Measurements from ENCODE around the gene MAF.

MAF gene

DNA sequence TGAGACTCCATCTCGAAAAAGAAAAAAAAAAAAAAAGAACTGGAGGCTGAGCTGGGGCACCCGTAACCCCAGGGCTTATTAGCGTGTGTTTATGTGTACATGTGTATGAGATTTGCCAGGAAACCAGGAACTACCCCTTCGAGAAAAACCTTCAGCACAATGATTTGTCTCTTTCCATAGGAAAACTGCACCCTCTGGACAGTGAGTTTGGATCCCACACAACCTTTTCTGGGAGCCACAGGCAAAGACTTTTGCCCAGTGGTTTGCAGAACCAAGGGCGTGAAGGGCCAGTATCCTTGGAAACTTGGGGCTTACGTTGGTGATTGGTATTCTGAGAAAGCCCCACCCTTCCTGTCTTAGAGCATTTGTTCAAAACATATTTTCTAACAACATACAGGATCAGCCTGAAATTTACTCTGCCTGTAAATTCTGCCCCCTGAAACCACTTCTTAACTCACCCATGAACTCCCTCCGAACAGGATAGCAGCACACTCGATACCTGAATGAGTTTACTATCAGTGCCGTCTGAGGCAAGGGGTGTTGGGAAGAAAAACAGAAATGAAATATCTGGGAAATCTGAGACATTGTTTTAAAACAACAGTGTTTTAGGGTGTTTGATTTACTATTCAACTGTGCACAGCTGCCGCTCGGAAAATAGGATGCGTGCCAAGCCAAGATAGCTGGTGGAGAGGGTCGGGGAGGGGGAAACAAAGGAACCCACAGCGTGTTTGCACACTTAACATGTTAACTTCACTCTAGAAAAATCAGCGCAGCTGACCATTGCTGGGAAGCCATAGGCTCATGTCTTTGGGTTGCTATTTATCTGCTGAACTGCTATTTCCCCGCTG, 40.2 kb upstream of the MAF start:
- Histone ChIP-seq H3K27ac (no peak overlapping the region), H3K4me3 (peak overlapping the region; percentile 38)
- DNase-seq (ENCODE audit: low spot score) = no peak
- TF ChIP-seq, protein P1, sequence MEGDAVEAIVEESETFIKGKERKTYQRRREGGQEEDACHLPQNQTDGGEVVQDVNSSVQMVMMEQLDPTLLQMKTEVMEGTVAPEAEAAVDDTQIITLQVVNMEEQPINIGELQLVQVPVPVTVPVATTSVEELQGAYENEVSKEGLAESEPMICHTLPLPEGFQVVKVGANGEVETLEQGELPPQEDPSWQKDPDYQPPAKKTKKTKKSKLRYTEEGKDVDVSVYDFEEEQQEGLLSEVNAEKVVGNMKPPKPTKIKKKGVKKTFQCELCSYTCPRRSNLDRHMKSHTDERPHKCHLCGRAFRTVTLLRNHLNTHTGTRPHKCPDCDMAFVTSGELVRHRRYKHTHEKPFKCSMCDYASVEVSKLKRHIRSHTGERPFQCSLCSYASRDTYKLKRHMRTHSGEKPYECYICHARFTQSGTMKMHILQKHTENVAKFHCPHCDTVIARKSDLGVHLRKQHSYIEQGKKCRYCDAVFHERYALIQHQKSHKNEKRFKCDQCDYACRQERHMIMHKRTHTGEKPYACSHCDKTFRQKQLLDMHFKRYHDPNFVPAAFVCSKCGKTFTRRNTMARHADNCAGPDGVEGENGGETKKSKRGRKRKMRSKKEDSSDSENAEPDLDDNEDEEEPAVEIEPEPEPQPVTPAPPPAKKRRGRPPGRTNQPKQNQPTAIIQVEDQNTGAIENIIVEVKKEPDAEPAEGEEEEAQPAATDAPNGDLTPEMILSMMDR (IDR thresholded peaks at IDR 0.05) = no peak

DNA sequence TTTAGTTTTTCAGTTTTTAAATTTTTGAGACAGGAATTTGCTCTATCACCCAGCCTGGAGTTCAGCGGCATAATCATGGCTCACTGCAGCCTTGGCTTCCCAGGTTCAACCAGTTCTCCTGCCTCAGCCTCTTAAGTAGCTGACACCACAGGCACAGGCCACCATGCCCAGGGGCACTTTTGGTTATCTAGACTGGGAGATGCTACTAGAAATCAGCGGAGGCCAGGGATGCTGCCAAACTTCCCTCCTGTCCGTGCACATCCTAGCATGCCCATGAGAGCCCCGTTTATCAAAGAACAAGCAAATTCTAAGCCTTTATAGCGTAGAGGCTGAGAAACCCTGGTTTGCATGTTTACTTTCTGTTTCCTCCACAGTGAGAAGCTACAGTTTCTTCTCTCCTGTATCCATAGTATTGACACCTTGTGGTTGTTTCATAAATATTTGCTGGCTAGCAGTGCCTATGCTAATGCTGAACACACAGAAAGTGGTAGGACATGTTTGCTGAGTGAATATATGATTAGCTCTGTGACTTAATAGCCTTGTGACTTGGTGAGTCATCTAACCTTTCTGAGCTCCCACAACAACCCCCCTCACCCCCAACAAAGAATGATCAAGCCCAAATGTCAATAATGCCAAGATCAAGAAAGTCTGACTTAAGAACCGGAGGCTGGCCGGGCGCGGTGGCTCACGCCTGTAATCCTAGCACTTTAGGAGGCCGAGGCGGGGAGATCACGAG, 39.2 kb upstream of the MAF start:
- no peak for DNase-seq (ENCODE audit: low spot score)
- Histone ChIP-seq H3K4me3 (no peak overlapping the region), H3K27ac (no peak overlapping the region)
- TF ChIP-seq, protein P1 (IDR thresholded peaks at IDR 0.05) = no peak

DNA sequence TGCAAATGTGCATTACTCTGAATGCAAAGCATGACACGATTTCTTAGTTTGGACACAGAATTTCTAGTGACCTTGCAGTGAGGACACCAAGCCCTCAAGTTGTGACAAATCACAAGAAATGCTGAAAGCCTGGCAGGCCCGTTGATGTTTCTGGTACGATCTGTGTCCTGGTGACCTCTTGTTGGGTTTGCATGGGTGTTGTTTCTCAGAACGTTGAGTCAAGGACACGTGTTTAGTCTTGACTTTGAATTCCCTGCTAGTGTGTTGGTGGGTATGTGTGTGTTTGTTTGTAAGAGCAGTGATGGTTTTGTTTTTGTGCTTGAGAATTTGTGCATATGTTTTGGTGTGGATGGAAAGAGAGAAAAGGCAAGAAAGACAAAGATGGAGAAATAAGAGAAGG, 37.8 kb upstream of the MAF start:
- H3K27ac ChIP-seq = no peak overlapping the region
- TF ChIP-seq, protein P1 (IDR thresholded peaks at IDR 0.05) = no peak
- no peak for DNase-seq (ENCODE audit: low spot score)
- no peak overlapping the region for H3K4me3 ChIP-seq

DNA sequence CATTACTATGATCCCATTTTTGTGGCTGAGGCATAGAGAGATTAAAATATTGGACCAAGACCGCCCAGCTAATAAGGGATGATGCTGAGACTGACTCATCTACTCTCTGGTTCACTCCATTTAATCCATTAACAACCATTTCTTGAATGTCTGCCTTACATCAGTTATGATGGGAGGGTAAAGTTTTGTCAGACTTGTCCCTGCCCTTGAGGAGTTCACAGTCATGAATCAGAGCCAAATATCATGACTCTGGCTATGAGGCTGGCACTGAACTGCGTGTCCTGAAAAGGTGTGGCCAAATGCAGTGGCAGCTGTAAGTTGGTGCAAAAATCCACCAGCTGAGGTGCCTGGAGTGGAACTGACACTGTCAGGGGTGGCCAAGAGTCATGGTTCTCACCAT, 35.0 kb upstream of the MAF start:
- no peak for DNase-seq (ENCODE audit: low spot score)
- no peak overlapping the region for H3K4me3 ChIP-seq
- TF ChIP-seq, protein P1 (IDR thresholded peaks at IDR 0.05) = no peak
- no peak overlapping the region for H3K27ac ChIP-seq

DNA sequence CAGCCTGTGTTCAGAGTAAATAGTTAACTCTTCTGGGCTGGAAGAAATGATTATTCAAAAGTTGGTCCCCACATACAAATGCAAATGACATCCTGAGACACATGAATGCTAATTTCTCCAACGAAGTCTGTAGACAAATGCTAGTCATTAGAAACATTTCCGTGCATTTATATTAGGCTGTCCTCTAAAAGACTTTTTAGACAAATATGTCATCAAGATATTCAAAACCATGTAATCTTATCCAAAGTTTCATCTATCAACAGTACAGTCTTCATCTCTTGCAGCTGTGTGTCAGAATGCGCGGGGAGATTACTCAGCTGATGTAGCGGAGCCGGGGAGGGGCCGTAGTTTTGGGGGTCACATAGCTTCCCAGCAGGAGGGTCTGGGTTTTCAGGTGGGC, 33.8 kb upstream of the MAF start:
- TF ChIP-seq, protein P1 (IDR thresholded peaks at IDR 0.05) = no peak
- no peak overlapping the region for H3K4me3 ChIP-seq
- DNase-seq (ENCODE audit: low spot score) = no peak

DNA sequence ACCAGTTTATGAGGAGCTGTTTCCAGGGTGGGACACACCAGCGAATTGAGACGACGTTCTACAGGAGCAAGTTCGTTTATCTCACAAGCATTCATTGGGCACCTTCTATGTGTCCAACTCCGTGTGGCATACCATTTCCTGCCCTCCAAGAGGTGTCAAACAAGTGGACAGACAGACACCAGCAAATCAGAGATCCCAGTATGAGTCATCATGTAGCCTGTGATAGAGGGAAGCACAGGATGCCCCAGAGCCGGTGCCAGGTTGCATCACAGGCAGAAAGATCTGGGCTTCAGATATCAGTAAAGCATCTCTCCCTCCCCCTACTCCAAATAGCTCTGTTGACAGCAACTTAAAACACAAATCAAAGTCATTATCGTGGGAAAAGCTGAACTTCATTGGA, 31.8 kb upstream of the MAF start:
- Histone ChIP-seq H3K27ac (no peak overlapping the region), H3K4me3 (no peak overlapping the region)
- TF ChIP-seq, protein P1 (IDR thresholded peaks at IDR 0.05) = no peak
- no peak for DNase-seq (ENCODE audit: low spot score)

More for the DNA sequence above, 33.8 kb upstream of the MAF start:
- no peak overlapping the region for H3K27ac ChIP-seq

All from coronary artery (tissue), 2 donors.